Measurements from ENCODE around the gene SPRED3. TPM values are rescaled to one million over a fixed set of nuclear protein-coding genes. Genes with fewer than 3 reads are reported as not detected.

SPRED3 gene
- total and polyA plus RNA-seq, 2 of the 8 experiments (the other 6 are each of a cell fraction or from before 2014, with no cell fraction given) = 8.1 to 10.3 TPM

GRCh38 chr19:38374332-38375097, 14.0 kb upstream of the SPRED3 start, which contains the start of gene PSMD8:
TSS of gene PSMD8 (plus strand) at chr19:38374571. CDS start at chr19:38374602, 31 bp downstream.
- Histone ChIP-seq H4K20me1 (replicated peaks in 1 of 2; ENCODE audit: control insufficient read depth in 1 of 2, insufficient read depth in 2 of 2, low read length in 2 of 2) (peaks cover 3 to 5% of the 10 kb centered on the region in 2 experiments), H3K36me3 (ENCODE audit: control insufficient read depth in 2 of 4, insufficient read depth in 4 of 4, low read length in 3 of 4) (no peaks in the 10 kb centered on the region; a peak in 4 of 8 replicates), H3K9ac (replicated peaks in 1 of 4; ENCODE audit: extremely low read depth in 1 of 4, low read depth in 3 of 4, low read length in 3 of 4) (peak within 1 kb of the TSS; percentile 75 to 97 (median 88)), H3K18ac (ENCODE audit: extremely low read depth, low read length) (peak within 1 kb of the TSS; percentile 98), H3K27ac (ENCODE audit: low read depth, low read length) (peak within 1 kb of the TSS; percentile 62; the same call in 1 of the 2 replicates), H4K5ac (ENCODE audit: insufficient read length, low read depth, low read length) (peak within 1 kb of the TSS; percentile 95), H3K4me1 (replicated peaks in 1 of 4; ENCODE audit: control insufficient read depth in 3 of 4, insufficient read depth in 4 of 4, low read length in 3 of 4) (peaks cover 0 to 6% (median 3%) of the 10 kb centered on the region in 4 experiments; a peak in 3 of 7 replicates), H2BK12ac (ENCODE audit: low read depth, low read length) (0 out of 2 replicates have a peak within 1 kb of the TSS, but pooled peaks have one; percentile 75), H3K79me1 (ENCODE audit: low read depth, low read length) (peaks cover 14% of the 10 kb centered on the region), H3K79me2 (ENCODE audit: control insufficient read depth in 1 of 2, insufficient read depth in 2 of 2, low read length in 2 of 2) (peaks cover 0 to 22% of the 10 kb centered on the region in 2 experiments; a peak in 2 of 4 replicates), H3K4me2 (ENCODE audit: insufficient read depth in 1 of 2, low read depth in 2 of 2, low read length in 2 of 2) (peak within 1 kb of the TSS; percentile 73 to 100), H3K23ac (ENCODE audit: insufficient read length) (no peak within 1 kb of the TSS), H4K8ac (ENCODE audit: extremely low read depth, insufficient read depth, low read length) (peak within 1 kb of the TSS; percentile 96), H2BK15ac (ENCODE audit: low read length) (peak within 1 kb of the TSS; percentile 99; the same call in 1 of the 2 replicates), H2BK20ac (ENCODE audit: low read length) (no peak within 1 kb of the TSS), H3K14ac (ENCODE audit: insufficient read length) (peak within 1 kb of the TSS; percentile 98), H2BK5ac (ENCODE audit: low read depth, low read length) (peak within 1 kb of the TSS; percentile 90), H3K4ac (replicated peaks; ENCODE audit: insufficient read length, low read depth, low read length) (no peak within 1 kb of the TSS), H2BK120ac (replicated peaks; ENCODE audit: low read depth, low read length) (no peak within 1 kb of the TSS), H3K56ac (replicated peaks; ENCODE audit: insufficient read length, low read depth, low read length) (peak within 1 kb of the TSS; percentile 96), H3K27me3 (replicated peaks in 1 of 4; ENCODE audit: control insufficient read depth in 3 of 4, extremely low read depth in 1 of 4, insufficient read depth in 3 of 4, low read length in 3 of 4) (peaks cover 0 to 2% (median 0%) of the 10 kb centered on the region in 4 experiments; a peak in 2 of 7 replicates), H2AK5ac (ENCODE audit: low read depth, low read length) (no peak within 1 kb of the TSS), H2AFZ (ENCODE audit: low read length) (peak within 1 kb of the TSS; percentile 60; the same call in 1 of the 2 replicates), H4K91ac (replicated peaks; ENCODE audit: insufficient read length, low read length) (peak within 1 kb of the TSS; percentile 85), H3K9me3 (ENCODE audit: insufficient read depth in 2 of 2, low read depth in 1 of 2, low read length in 1 of 2) (no peaks in the 10 kb centered on the region), H3K23me2 (ENCODE audit: low read depth, low read length) (peaks cover 7% of the 10 kb centered on the region; the same call in 1 of the 2 replicates), H3K4me3 (ENCODE audit: extremely low read depth in 1 of 4, insufficient read depth in 2 of 4, low read depth in 3 of 4, low read length in 4 of 4) (peak within 1 kb of the TSS; percentile 85 to 96 (median 90))
- POLR2A ChIA-PET (ENCODE audit: partially characterized antibody) = interaction anchor here (0.7 to 3.8 kb wide), 12 partner anchors 10 to 240 kb away, joined by 3 to 35 read pairs (median 4); partner anchors contain the start of genes CATSPERG, GGN, SPINT2 and SPRED3
- DNase-seq (ENCODE audit: low read depth in 1 of 2, low spot score in 2 of 2) (peak; percentile 96 to 99), FAIRE-seq (peak; percentile 50)
- CTCF ChIA-PET (ENCODE audit: partially characterized antibody) = interaction anchor here (0.6 to 5.7 kb wide), 15 partner anchors 10 to 526 kb away, joined by 3 to 37 read pairs (median 4); partner anchors contain the start of gene CATSPERG
- WGBS, 2 experiments (ENCODE audit: extremely low coverage in 1 of 2, insufficient coverage in 1 of 2, insufficient read length in 1 of 2, insufficient replicate concordance in 2 of 2, low coverage in 1 of 2, low lambda C conversion rate in 2 of 2, missing lambda C conversion rate in 1 of 2) = 1% methylated on average over 65 of the region's 65 CpGs; no CpG with 5 or more reads in 1 of the 2 experiments
- TF ChIP-seq SIRT6 (IDR thresholded peaks at IDR 0.05; ENCODE audit: low read length) = no peak
- TF ChIP-seq TEAD4 (IDR thresholded peaks at IDR 0.05; ENCODE audit: low read depth, low read length) = no peak
- no peak for TF ChIP-seq HDAC2 (IDR thresholded peaks at IDR 0.05; ENCODE audit: borderline replicate concordance in 1 of 2, low read depth in 2 of 2, low read length in 2 of 2)
- 0 out of 2 replicates have a peak, but pooled peaks have one; percentile 37 for TF ChIP-seq ATF3 (IDR thresholded peaks at IDR 0.05; ENCODE audit: insufficient read depth, low read depth, low read length)
- TF ChIP-seq E2F6 (IDR thresholded peaks at IDR 0.05) = no peak
- TF ChIP-seq CBX5 (IDR thresholded peaks at IDR 0.05; ENCODE audit: low read depth, low read length) = no peak
- TF ChIP-seq SP1 (IDR thresholded peaks at IDR 0.05; ENCODE audit: low read depth, low read length) = peak; percentile 65; the same call in 1 of the 2 replicates
- TF ChIP-seq ASH2L (IDR thresholded peaks at IDR 0.05; ENCODE audit: low read length) = no peak
- peak; percentile 97 for TF ChIP-seq PHF8 (conservative IDR thresholded peaks at IDR 0.05; ENCODE audit: low read depth, low read length)
